Type B pancreatic cell (in vitro differentiated cells): ENCODE data around the gene OSBPL5. TPM values are rescaled to one million over a fixed set of nuclear protein-coding genes. Genes with fewer than 3 reads are reported as not detected.

Experiments used
- DNase-seq: peaks from one replicate; pipeline ENCODE4 v3.0.0; 2021; ENCODE audit warnings: mixed read lengths; ENCODE audit not compliant: unreplicated experiment; ENCODE audit errors: extremely low spot score
- H3K27ac Mint-ChIP-seq: 2 replicates; pipeline ENCODE4 v1.8.0; 2021; ENCODE audit warnings: mild to moderate bottlenecking, mixed read lengths
- H3K27me3 Mint-ChIP-seq: 2 replicates; pipeline ENCODE4 v1.8.0; 2021; ENCODE audit warnings: mixed read lengths
- H3K36me3 Mint-ChIP-seq: 2 replicates; pipeline ENCODE4 v1.8.0; 2021; ENCODE audit warnings: mixed read lengths
- H3K4me1 Mint-ChIP-seq: one replicate; pipeline ENCODE4 v1.8.0; 2021; ENCODE audit warnings: mixed read lengths; ENCODE audit not compliant: unreplicated experiment
- H3K4me3 Mint-ChIP-seq: 2 replicates; pipeline ENCODE4 v1.8.0; 2021; ENCODE audit warnings: mild to moderate bottlenecking, mixed read lengths
- H3K9me3 Mint-ChIP-seq: 2 replicates; pipeline ENCODE4 v1.8.0; 2021; ENCODE audit warnings: mixed read lengths
- total RNA-seq: library from RNA; stranded (reverse); gene quantifications from 2 replicates; pipeline ENCODE4 v1.2.1, GENCODE V29; 2021; ENCODE audit warnings: low replicate concordance
- TF ChIP-seq, protein P1 (sequence below): fragments of 200-600 bp; sonication (generic); conservative IDR thresholded peaks from 2 replicates; pipeline ENCODE4 v1.5.0; 2021; ENCODE audit warnings: antibody characterized with exemption, mild to moderate bottlenecking

Gene OSBPL5
- total RNA-seq, 1 donor from 2014 or later = 33.1 TPM

DNA sequence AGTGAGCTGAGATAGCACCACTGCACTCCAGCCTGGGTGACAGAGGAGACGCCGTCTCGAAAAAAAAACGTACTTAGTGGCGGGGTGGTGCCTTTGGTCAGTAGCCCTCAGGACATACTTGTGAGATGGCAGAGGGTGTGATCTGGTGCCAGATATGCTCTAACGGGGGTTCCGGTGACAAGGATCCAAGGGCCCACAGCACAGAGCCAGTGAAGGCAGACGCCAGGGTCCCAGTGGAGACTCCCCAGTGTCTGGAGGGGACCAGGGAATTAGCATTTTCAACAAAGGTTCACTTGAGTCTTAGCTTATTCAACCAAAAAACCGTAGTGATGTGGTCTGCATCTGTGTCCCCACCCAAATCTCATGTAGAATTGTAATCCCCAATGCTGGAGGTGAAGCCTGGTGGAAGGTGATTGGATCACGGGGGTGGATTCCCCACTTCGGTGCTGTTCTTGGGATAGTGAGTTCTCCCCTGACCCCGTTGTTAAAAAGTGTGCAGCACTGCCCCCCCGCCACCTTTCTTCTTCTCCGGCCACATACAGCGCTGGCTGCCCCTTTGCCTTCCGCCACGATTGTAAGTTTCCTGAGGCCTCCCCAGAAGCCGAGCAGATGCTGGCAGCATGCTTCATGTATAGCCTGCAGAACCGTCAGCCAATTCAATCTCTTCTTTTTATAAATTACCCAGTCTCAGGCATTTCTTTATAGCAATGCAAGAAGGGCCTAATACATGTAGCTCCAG lies 26.6 kb upstream of the OSBPL5 start:
- H3K27me3 Mint-ChIP-seq = peaks cover 15% of the 10 kb centered on the region
- no peaks in the 10 kb centered on the region for H3K9me3 Mint-ChIP-seq
- no peak for DNase-seq
- H3K27ac Mint-ChIP-seq = no peak overlapping the region
- no peak overlapping the region for H3K4me3 Mint-ChIP-seq
- peaks cover 8% of the 10 kb centered on the region for H3K4me1 Mint-ChIP-seq
- no peaks in the 10 kb centered on the region for H3K36me3 Mint-ChIP-seq
- TF ChIP-seq, protein P1, sequence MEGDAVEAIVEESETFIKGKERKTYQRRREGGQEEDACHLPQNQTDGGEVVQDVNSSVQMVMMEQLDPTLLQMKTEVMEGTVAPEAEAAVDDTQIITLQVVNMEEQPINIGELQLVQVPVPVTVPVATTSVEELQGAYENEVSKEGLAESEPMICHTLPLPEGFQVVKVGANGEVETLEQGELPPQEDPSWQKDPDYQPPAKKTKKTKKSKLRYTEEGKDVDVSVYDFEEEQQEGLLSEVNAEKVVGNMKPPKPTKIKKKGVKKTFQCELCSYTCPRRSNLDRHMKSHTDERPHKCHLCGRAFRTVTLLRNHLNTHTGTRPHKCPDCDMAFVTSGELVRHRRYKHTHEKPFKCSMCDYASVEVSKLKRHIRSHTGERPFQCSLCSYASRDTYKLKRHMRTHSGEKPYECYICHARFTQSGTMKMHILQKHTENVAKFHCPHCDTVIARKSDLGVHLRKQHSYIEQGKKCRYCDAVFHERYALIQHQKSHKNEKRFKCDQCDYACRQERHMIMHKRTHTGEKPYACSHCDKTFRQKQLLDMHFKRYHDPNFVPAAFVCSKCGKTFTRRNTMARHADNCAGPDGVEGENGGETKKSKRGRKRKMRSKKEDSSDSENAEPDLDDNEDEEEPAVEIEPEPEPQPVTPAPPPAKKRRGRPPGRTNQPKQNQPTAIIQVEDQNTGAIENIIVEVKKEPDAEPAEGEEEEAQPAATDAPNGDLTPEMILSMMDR = no peak

DNA sequence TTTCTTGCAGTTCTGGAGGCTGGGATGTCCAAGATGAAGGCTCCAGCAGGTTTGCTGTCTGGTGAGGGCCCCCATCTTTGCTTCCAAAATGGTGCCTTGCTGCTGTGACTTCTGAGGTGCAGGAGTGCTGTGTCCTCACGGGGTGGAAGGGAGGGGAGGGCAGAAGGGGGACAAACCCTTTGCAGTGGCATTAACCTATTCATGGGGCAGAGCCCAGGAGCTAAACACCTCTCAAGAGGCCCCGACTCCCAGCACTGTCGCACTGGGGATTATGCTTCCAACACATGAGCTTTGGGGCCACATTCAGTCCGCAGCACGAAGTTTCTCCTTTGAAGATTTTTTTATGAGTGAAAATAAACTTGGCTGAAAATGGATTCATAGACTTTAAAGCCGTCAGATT lies 25.5 kb upstream of the OSBPL5 start:
- DNase-seq = no peak
- Mint-ChIP-seq H3K27me3 (peaks cover 15% of the 10 kb centered on the region), H3K4me1 (peaks cover 4% of the 10 kb centered on the region), H3K36me3 (no peaks in the 10 kb centered on the region), H3K4me3 (no peak overlapping the region), H3K9me3 (no peaks in the 10 kb centered on the region), H3K27ac (no peak overlapping the region)
- TF ChIP-seq, protein P1 = no peak

DNA sequence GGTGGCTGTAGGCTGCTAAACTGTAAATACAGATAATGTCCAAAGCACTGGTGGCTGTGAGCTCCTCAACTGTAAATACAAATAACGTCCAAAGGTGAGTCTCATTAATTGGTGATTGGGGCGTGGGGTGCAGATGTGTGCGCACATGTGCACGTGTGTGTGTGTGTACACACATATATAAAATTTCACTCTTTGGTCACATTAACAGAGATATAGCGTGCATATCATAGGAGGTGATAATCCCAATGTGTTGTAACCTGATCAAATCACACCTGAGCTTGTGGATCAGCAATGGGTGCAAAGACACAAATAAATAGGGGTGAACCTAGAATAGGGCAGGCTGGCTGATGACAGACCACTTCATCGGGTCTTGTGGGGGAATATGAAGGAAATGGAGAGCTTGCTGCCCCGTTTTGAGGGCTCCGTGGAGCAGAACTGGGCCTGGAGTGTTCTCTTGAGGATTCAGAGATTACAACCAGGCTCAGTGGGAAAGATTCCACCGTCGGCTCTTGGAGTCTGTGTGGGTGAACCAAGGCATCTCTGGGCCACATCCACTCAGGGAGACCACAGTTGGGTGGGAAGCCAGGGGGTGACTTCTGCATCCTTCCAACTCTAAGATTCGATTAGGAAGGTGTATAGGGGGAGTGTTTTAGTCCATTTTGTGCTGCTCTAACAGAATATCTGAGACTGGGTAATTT lies 24.9 kb upstream of the OSBPL5 start:
- peaks cover 15% of the 10 kb centered on the region for H3K27me3 Mint-ChIP-seq
- no peak overlapping the region for H3K27ac Mint-ChIP-seq
- TF ChIP-seq, protein P1 = no peak
- H3K36me3 Mint-ChIP-seq = no peaks in the 10 kb centered on the region
- H3K4me3 Mint-ChIP-seq = no peak overlapping the region
- no peaks in the 10 kb centered on the region for H3K9me3 Mint-ChIP-seq
- DNase-seq = no peak
- H3K4me1 Mint-ChIP-seq = peaks cover 4% of the 10 kb centered on the region

DNA sequence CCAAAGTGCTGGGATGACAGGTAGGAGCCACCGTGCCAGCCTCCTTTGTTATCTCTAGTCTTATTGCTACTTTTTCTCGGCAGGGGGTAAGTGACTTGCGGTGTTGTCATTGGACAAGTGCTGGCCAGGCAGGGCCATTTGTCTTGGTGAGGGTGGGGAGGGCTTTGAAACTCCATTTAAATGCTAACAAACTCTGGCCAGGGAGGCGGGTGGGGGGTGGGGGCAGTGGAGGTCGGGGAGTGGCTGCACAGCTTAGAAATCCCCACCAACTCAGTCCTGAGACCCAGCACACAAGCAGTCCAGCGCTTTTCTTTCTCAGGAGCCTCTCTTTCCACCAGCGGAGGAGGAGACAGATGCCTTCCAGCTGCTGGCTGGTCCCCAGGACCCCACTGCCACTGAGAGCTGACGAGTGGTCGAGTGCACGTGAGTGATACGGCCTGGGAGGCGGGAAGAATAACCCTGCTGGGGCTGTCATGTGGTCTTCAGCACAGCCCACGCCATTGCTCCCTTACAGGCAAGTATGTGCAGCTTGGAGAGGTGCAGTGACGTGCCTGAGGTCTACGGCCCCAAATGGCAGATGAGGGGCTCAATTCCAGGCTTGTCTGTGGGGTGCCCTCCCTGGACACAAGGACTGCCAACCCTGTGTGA lies 24.2 kb upstream of the OSBPL5 start:
- Mint-ChIP-seq H3K27me3 (peaks cover 18% of the 10 kb centered on the region), H3K9me3 (no peaks in the 10 kb centered on the region), H3K36me3 (no peaks in the 10 kb centered on the region), H3K4me3 (no peak overlapping the region), H3K27ac (no peak overlapping the region), H3K4me1 (peaks cover 4% of the 10 kb centered on the region)
- DNase-seq = no peak
- TF ChIP-seq, protein P1 = no peak

DNA sequence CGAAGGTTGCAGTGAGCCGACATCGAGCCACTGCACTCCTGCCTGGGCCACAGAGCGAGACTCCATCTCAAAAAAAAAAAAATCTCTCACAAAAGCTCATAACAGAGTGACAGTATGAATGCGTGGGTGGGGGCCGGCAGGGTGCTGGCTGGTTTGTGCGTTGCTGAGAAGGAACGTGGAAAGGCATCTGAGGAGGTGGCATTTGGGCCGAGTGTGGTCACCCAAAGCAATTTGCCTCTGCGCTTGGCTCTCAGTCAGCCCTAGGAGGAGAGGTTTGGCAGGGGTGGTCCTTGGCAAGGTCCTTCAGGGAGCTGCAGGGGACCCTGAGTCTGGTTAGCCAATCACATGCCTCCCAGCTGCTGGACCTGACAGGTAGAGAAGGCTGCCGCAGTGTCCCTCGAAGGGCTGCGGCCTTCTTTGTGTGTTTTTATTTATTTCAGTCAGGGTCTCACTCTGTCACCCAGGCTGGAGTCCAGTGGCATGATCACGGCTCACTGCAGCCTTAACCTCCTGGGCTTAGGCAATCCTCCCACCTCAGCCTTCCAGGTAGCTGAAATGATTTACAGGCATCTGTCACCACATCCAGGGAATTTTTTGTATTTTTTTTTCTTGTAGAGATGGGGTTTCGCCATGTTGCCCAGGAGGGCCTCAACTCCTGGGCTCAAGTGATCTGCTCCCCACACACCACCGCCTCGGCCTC lies 23.5 kb upstream of the OSBPL5 start:
- TF ChIP-seq, protein P1 = no peak
- Mint-ChIP-seq H3K4me3 (no peak overlapping the region), H3K4me1 (peaks cover 4% of the 10 kb centered on the region), H3K27ac (peak overlapping the region; percentile 16), H3K9me3 (no peaks in the 10 kb centered on the region), H3K27me3 (peaks cover 18% of the 10 kb centered on the region), H3K36me3 (no peaks in the 10 kb centered on the region)
- no peak for DNase-seq
